Endothelial cell of umbilical vein (primary cell): ENCODE results near the gene TMIE. TPM values are rescaled to one million over a fixed set of nuclear protein-coding genes. Genes with fewer than 3 reads are reported as not detected.

Source experiments
- BruUV-seq: library from RNA; stranded (reverse); fragments of 400-500 nt; replicated peaks from 2 replicates; lab custom pipeline; 2021; lab: Mats Ljungman, UMichigan
- CTCF ChIA-PET: fragments of 300-600, 350-600 bp; sonication (Branson Sonifier 250); formaldehyde crosslinking; loops from one replicate; lab custom pipeline; 2021; ENCODE audit warnings: antibody characterized with exemption, inconsistent platforms; lab: Charles Lee
- POLR2A ChIA-PET: fragments of 300-600, 350-600 bp; sonication (Branson Sonifier 250); formaldehyde crosslinking; loops from one replicate; lab custom pipeline; 2021; ENCODE audit warnings: antibody characterized with exemption, inconsistent platforms; lab: Charles Lee
- DNase-seq: peaks from one replicate; pipeline ENCODE4 v3.0.0-alpha.2; 2011; ENCODE audit warnings: low read depth, low spot score
- FAIRE-seq: peaks from 2 replicates; lab custom pipeline; 2011; peaks lifted over from hg19 to GRCh38; lab: Jason Lieb, UNC
- H2AFZ ChIP-seq: 2 replicates; pipeline ENCODE4 v1.6.0; 2012; ENCODE audit warnings: low read depth, low read length, control low read depth, inconsistent platforms
- H3K27ac ChIP-seq: 2 replicates; pipeline ENCODE4 v1.5.1; 2011; ENCODE audit warnings: low read depth, mild to moderate bottlenecking, control low read depth, low read length, moderate library complexity; ENCODE audit not compliant: insufficient read depth
- H3K27me3 ChIP-seq, 2 experiments: 2 replicates each; pipeline versions ENCODE4 v1.6.0 to v1.6.1; 2011; ENCODE audit warnings: low read length in 2 of 2, mixed read lengths in 1 of 2; ENCODE audit not compliant: control insufficient read depth in 2 of 2, insufficient read depth in 2 of 2
- H3K36me3 ChIP-seq, 2 experiments: 2 replicates in 1 of 2; 3 replicates in 1 of 2; pipeline ENCODE4 v1.5.1; 2011; ENCODE audit warnings: low read length in 2 of 2, mild to moderate bottlenecking in 1 of 2, moderate library complexity in 1 of 2; ENCODE audit not compliant: control insufficient read depth in 2 of 2, insufficient read depth in 2 of 2; ENCODE audit errors: extremely low read depth in 1 of 2
- H3K4me1 ChIP-seq: 3 replicates; pipeline ENCODE4 v1.5.1; 2011; ENCODE audit warnings: mild to moderate bottlenecking, low read length; ENCODE audit not compliant: control insufficient read depth, insufficient read depth; ENCODE audit errors: extremely low read depth
- H3K4me2 ChIP-seq: 2 replicates; pipeline ENCODE4 v1.6.1; 2011; ENCODE audit warnings: low read length, control low read depth, mixed read lengths; ENCODE audit not compliant: insufficient read depth
- H3K4me3 ChIP-seq, 3 experiments: fragments of 200-600 bp in 1 of 3; sonication (generic), shearing (Covaris generic) in 1 of 3; replicated peaks in 1 of 3; 2 replicates each; pipeline ENCODE4 v1.5.1; 2011 to 2016; ENCODE audit warnings: control low read depth in 3 of 3, low read length in 3 of 3, mild to moderate bottlenecking in 2 of 3, inconsistent platforms in 1 of 3, low read depth in 1 of 3, moderate library complexity in 1 of 3; ENCODE audit not compliant: insufficient read depth in 1 of 3
- H3K79me2 ChIP-seq: 2 replicates; pipeline ENCODE4 v1.6.0; 2012; ENCODE audit warnings: low read length, inconsistent platforms; ENCODE audit not compliant: control insufficient read depth, insufficient read depth
- H3K9ac ChIP-seq: replicated peaks from 2 replicates; pipeline ENCODE3; 2011; ENCODE audit warnings: low read length, control low read depth; ENCODE audit not compliant: insufficient read depth; ENCODE audit errors: extremely low read depth
- H3K9me1 ChIP-seq: replicated peaks from 3 replicates; pipeline ENCODE4 v1.6.0; 2011; ENCODE audit warnings: mild to moderate bottlenecking, low read length; ENCODE audit not compliant: control insufficient read depth, insufficient read depth; ENCODE audit errors: extremely low read depth
- H3K9me3 ChIP-seq: replicated peaks from 2 replicates; pipeline ENCODE4 v1.5.1; 2012; ENCODE audit warnings: low read length, inconsistent platforms; ENCODE audit not compliant: control insufficient read depth, insufficient read depth
- H4K20me1 ChIP-seq: replicated peaks from 2 replicates; pipeline ENCODE3; 2011; ENCODE audit warnings: mild to moderate bottlenecking, low read length; ENCODE audit not compliant: control insufficient read depth, insufficient read depth; ENCODE audit errors: extremely low read depth
- EZH2 ChIP-seq: IDR thresholded peaks from 2 replicates; pipeline ENCODE4 v1.6.1; 2012; ENCODE audit warnings: borderline replicate concordance, low read depth, mild to moderate bottlenecking, moderate library complexity, low read length, inconsistent platforms; ENCODE audit not compliant: severe bottlenecking
- FOS ChIP-seq: IDR thresholded peaks from 2 replicates; pipeline ENCODE4 v1.6.1; 2011; ENCODE audit warnings: mild to moderate bottlenecking, low read length, moderate library complexity, borderline replicate concordance; ENCODE audit not compliant: insufficient read depth
- GATA2 ChIP-seq: IDR thresholded peaks from 2 replicates; pipeline ENCODE4 v1.7.0; 2011; ENCODE audit warnings: low read depth, mild to moderate bottlenecking, moderate library complexity, mixed read lengths, low read length; ENCODE audit not compliant: insufficient read length, insufficient read depth
- JUN ChIP-seq: IDR thresholded peaks from 2 replicates; pipeline ENCODE4 v1.6.1; 2011; ENCODE audit warnings: borderline replicate concordance, low read depth; ENCODE audit not compliant: insufficient read length, insufficient read depth
- MYC ChIP-seq: IDR thresholded peaks from one replicate; pipeline ENCODE4 v1.6.1; 2011; ENCODE audit warnings: mild to moderate bottlenecking, low read depth, low read length
- POLR2A ChIP-seq: IDR thresholded peaks from 2 replicates; pipeline ENCODE4 v1.6.1; 2012; ENCODE audit warnings: low read depth, mild to moderate bottlenecking, control low read depth, low read length
- POLR2AphosphoS5 ChIP-seq: IDR thresholded peaks from 2 replicates; pipeline ENCODE4 v1.6.1; 2012; ENCODE audit warnings: low read depth, mild to moderate bottlenecking, control low read depth, low read length, moderate library complexity; ENCODE audit not compliant: insufficient read depth
- dilution Hi-C: fragments of 300-500 bp; cut with MboI; formaldehyde crosslinking; loops from one replicate; pipeline ENCODE4 v1.15.0; 2019; ENCODE audit warnings: low sequenced_read_pairs; ENCODE audit not compliant: extremely low pct_ligation_motif_present
- intact Hi-C: fragments of 100-400 bp; cut with micrococcal nuclease; formaldehyde crosslinking; loops from one replicate; pipeline ENCODE4 v1.10.0; 2022
- polyA plus RNA-seq, 4 experiments: library from polyadenylated mRNA; depleted of rRNA in 3 of 4; stranded (reverse) in 3 of 4; unstranded in 1 of 4; fragments of >200 nt; gene quantifications; 2 replicates each; pipeline versions ENCODE4 v1.2.1 to v1.2.3, GENCODE V29; 2011 to 2012; ENCODE audit warnings: missing spikeins in 1 of 4
- total RNA-seq: library from RNA; stranded (reverse); gene quantifications from 2 replicates; pipeline ENCODE4 v1.2.3, GENCODE V29; 2021
- TF ChIP-seq, protein P1 (sequence below): IDR thresholded peaks from 2 replicates; pipeline ENCODE4 v1.6.1; 2011; ENCODE audit not compliant: insufficient read depth, insufficient read length
- TF ChIP-seq, protein P2 (sequence below), 2 donors: IDR thresholded peaks; 1 replicate in 1 of 2; 2 replicates in 1 of 2; pipeline ENCODE4 v1.5.1; 2011; ENCODE audit warnings: low read length in 2 of 2, mild to moderate bottlenecking in 2 of 2, moderate library complexity in 2 of 2, control low read depth in 1 of 2, inconsistent platforms in 1 of 2, low read depth in 1 of 2; ENCODE audit not compliant: insufficient read depth in 1 of 2; ENCODE audit errors: extremely low read depth in 1 of 2

Gene TMIE
- total and polyA plus RNA-seq, 2 donors (not counting 3 experiments of a cell fraction or from before 2014, with no cell fraction given): 0.15 to 0.27 TPM

DNA sequence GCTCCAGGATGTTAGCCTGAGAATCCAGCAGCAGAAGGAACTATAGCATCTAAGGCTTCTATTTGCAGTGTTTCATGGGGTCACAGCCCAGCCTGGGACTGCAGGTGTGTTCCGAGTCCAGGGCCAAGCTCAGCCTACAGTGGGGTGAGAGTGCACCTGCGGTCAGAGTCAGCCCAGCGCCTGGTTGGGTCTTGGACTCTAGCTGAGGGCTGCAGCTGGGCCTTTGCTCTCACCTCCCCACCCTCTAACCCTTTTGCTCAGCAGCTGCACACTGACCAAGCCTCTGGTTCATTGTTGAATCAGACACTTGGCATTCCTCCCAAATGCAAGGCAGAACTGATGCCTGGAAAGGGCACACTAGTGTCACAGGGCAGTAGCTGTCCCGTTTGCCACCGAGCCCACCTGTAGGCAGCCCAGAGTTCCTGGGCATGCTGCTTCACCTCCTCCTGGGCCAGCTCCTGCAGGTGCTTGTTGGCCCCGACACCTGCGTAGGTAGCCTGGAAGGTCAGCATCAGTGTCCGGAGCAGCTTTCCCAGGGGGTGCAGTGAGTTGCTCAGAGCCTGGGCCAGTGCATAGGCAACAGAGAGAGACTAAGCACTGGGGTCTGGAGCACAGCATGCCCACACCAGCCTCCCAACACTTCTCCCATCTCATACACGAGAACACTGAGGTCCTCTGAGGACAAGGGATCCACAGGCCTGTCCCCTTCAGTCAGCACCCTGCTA, 25.2 kb upstream of the TMIE start:
- intact Hi-C loops: no loop called here
- Histone ChIP-seq H3K4me1 (no peaks in the 10 kb centered on the region), H3K9me1 (no peaks in the 10 kb centered on the region), H4K20me1 (no peaks in the 10 kb centered on the region), H3K79me2 (no peaks in the 10 kb centered on the region), H3K4me3 (no peak overlapping the region), H3K9ac (no peak overlapping the region), H3K36me3 (no peaks in the 10 kb centered on the region), H2AFZ (no peak overlapping the region), H3K4me2 (no peak overlapping the region), H3K9me3 (no peaks in the 10 kb centered on the region), H3K27me3 (no peaks in the 10 kb centered on the region), H3K27ac (no peak overlapping the region)
- CTCF ChIA-PET: interaction anchor here (0.9 to 1.0 kb wide), 2 partner anchors 20 to 234 kb away, joined by 3 to 4 read pairs; no protein-coding TSS in a partner anchor
- POLR2A ChIA-PET: no interaction called here
- TF ChIP-seq GATA2 (no peak), EZH2 (no peak), POLR2AphosphoS5 (no peak), FOS (no peak), MYC (no peak), JUN (no peak), POLR2A (no peak)
- TF ChIP-seq, protein P1, sequence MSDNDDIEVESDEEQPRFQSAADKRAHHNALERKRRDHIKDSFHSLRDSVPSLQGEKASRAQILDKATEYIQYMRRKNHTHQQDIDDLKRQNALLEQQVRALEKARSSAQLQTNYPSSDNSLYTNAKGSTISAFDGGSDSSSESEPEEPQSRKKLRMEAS: no peak
- TF ChIP-seq, protein P2, sequence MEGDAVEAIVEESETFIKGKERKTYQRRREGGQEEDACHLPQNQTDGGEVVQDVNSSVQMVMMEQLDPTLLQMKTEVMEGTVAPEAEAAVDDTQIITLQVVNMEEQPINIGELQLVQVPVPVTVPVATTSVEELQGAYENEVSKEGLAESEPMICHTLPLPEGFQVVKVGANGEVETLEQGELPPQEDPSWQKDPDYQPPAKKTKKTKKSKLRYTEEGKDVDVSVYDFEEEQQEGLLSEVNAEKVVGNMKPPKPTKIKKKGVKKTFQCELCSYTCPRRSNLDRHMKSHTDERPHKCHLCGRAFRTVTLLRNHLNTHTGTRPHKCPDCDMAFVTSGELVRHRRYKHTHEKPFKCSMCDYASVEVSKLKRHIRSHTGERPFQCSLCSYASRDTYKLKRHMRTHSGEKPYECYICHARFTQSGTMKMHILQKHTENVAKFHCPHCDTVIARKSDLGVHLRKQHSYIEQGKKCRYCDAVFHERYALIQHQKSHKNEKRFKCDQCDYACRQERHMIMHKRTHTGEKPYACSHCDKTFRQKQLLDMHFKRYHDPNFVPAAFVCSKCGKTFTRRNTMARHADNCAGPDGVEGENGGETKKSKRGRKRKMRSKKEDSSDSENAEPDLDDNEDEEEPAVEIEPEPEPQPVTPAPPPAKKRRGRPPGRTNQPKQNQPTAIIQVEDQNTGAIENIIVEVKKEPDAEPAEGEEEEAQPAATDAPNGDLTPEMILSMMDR (IDR thresholded peaks at IDR 0.05; ENCODE audit: extremely low read depth in 1 of 2, insufficient read depth in 1 of 2, low read depth in 1 of 2, low read length in 2 of 2): no peak
- DNase-seq (no peak), FAIRE-seq (no peak)
- no TSS peak for BruUV-seq
- dilution Hi-C loops: no loop called here
